Measurements from ENCODE around the gene KCNJ9. TPM values are rescaled to one million over a fixed set of nuclear protein-coding genes. Genes with fewer than 3 reads are reported as not detected.
A peak's percentile ranks its signal among the peaks of the same experiment; 100 is the strongest.

Gene KCNJ9
- total and polyA plus RNA-seq, 2 donors (not counting 1 experiment from before 2014, with no cell fraction given) = not detected

GRCh38 chr1:160077486-160077885 lies 3.9 kb upstream of the KCNJ9 start:
- H3K79me2 ChIP-seq (ENCODE audit: control insufficient read depth, insufficient read depth, low read length) = no peaks in the 10 kb centered on the region
- H3K27ac Mint-ChIP-seq = no peak overlapping the region
- no peak for TF ChIP-seq EZH2 (IDR thresholded peaks at IDR 0.05; ENCODE audit: borderline replicate concordance, insufficient read depth, low read depth, low read length, poor library complexity, severe bottlenecking)
- TF ChIP-seq CTCF (IDR thresholded peaks at IDR 0.05) = no peak
- no peaks in the 10 kb centered on the region for H3K9me3 ChIP-seq (ENCODE audit: control extremely low read depth in 1 of 3, control insufficient read depth in 2 of 3, insufficient read depth in 1 of 3, low read length in 2 of 3)
- H3K4me3 Mint-ChIP-seq = no peak overlapping the region
- POLR2A ChIA-PET = interaction anchor here (0.7 kb wide), 1 partner anchor 241 kb away, joined by 7 read pairs; no protein-coding TSS in a partner anchor
- H3K4me1 Mint-ChIP-seq = no peaks in the 10 kb centered on the region
- no peaks in the 10 kb centered on the region for H4K20me1 ChIP-seq (ENCODE audit: control insufficient read depth, insufficient read depth, low read length, poor library complexity, severe bottlenecking)
- no peak overlapping the region for H3K9ac ChIP-seq (ENCODE audit: low read length)
- no peaks in the 10 kb centered on the region for H3K9me3 Mint-ChIP-seq (ENCODE audit: insufficient read depth)
- CTCF ChIA-PET = interaction anchor here (1.4 to 5.4 kb wide), 10 partner anchors 8 to 945 kb away, joined by 3 to 46 read pairs (median 6); partner anchors contain the start of genes IGSF8 and KCNJ10
- peaks cover 58% of the 10 kb centered on the region for H3K27me3 Mint-ChIP-seq
- no peak overlapping the region for H3K27ac ChIP-seq (ENCODE audit: low read length in 2 of 2)
- H3K4me1 ChIP-seq (ENCODE audit: control insufficient read depth in 2 of 2, insufficient read depth in 2 of 2, low read length in 2 of 2) = no peaks in the 10 kb centered on the region
- H3K27me3 ChIP-seq (replicated peaks in 1 of 4; ENCODE audit: control extremely low read depth in 1 of 4, control insufficient read depth in 3 of 4, insufficient read depth in 4 of 4, low read length in 3 of 4) = peaks cover 0 to 42% (median 31%) of the 10 kb centered on the region in 4 experiments
- no peak overlapping the region for H3K4me3 ChIP-seq (ENCODE audit: control extremely low read depth in 1 of 5, extremely low read depth in 1 of 5, insufficient read depth in 1 of 5, low read depth in 2 of 5, low read length in 4 of 5)
- no peaks in the 10 kb centered on the region for H3K36me3 ChIP-seq (replicated peaks in 1 of 2; ENCODE audit: control extremely low read depth in 1 of 2, control insufficient read depth in 1 of 2, extremely low read depth in 1 of 2, insufficient read depth in 2 of 2, low read length in 1 of 2)
- no peak for ATAC-seq (ENCODE audit: low read depth)
- H3K4me2 ChIP-seq (replicated peaks; ENCODE audit: low read depth, low read length, poor library complexity, severe bottlenecking) = no peak overlapping the region
- DNase-seq = no peak
- no peak overlapping the region for H2AFZ ChIP-seq (ENCODE audit: insufficient read depth, low read depth, low read length, poor library complexity, severe bottlenecking)
- intact Hi-C loops (cut with micrococcal nuclease) = loop anchor here (5.0 kb wide), 1 partner anchor 140 kb away; no protein-coding TSS in a partner anchor

GRCh38 chr1:160078512-160079195 lies 2.7 kb upstream of the KCNJ9 start:
- Histone ChIP-seq H3K79me2 (ENCODE audit: control insufficient read depth, insufficient read depth, low read length) (no peaks in the 10 kb centered on the region), H3K27me3 (replicated peaks in 1 of 4; ENCODE audit: control extremely low read depth in 1 of 4, control insufficient read depth in 3 of 4, insufficient read depth in 4 of 4, low read length in 3 of 4) (peaks cover 0 to 51% (median 35%) of the 10 kb centered on the region in 4 experiments), H4K20me1 (ENCODE audit: control insufficient read depth, insufficient read depth, low read length, poor library complexity, severe bottlenecking) (no peaks in the 10 kb centered on the region), H3K4me2 (replicated peaks; ENCODE audit: low read depth, low read length, poor library complexity, severe bottlenecking) (no peak overlapping the region), H3K9ac (ENCODE audit: low read length) (no peak overlapping the region), H3K36me3 (replicated peaks in 1 of 2; ENCODE audit: control extremely low read depth in 1 of 2, control insufficient read depth in 1 of 2, extremely low read depth in 1 of 2, insufficient read depth in 2 of 2, low read length in 1 of 2) (no peaks in the 10 kb centered on the region), H3K4me1 (ENCODE audit: control insufficient read depth in 2 of 2, insufficient read depth in 2 of 2, low read length in 2 of 2) (peaks cover 0 to 4% of the 10 kb centered on the region in 2 donors), H3K9me3 (ENCODE audit: control extremely low read depth in 1 of 3, control insufficient read depth in 2 of 3, insufficient read depth in 1 of 3, low read length in 2 of 3) (no peaks in the 10 kb centered on the region), H3K4me3 (ENCODE audit: control extremely low read depth in 1 of 5, extremely low read depth in 1 of 5, insufficient read depth in 1 of 5, low read depth in 2 of 5, low read length in 4 of 5) (no peak overlapping the region), H2AFZ (ENCODE audit: insufficient read depth, low read depth, low read length, poor library complexity, severe bottlenecking) (no peak overlapping the region), H3K27ac (ENCODE audit: low read length in 2 of 2) (no peak overlapping the region)
- Mint-ChIP-seq H3K4me1 (peaks cover 2% of the 10 kb centered on the region), H3K9me3 (ENCODE audit: insufficient read depth) (no peaks in the 10 kb centered on the region), H3K4me3 (no peak overlapping the region), H3K27ac (no peak overlapping the region), H3K27me3 (peaks cover 54% of the 10 kb centered on the region)
- CTCF ChIA-PET = interaction anchor here (0.6 to 5.4 kb wide), 22 partner anchors 7 to 1340 kb away, joined by 3 to 46 read pairs (median 4); partner anchors contain the start of genes IGSF8 and KCNJ10
- whole genome bisulfite sequencing (ENCODE audit: insufficient coverage) = 6% methylated on average over 4 of the region's 8 CpGs
- peak; percentile 70 for ATAC-seq (ENCODE audit: low read depth)
- POLR2A ChIA-PET = no interaction called here
- DNase-seq = peak; percentile 66
- TF ChIP-seq CTCF (IDR thresholded peaks at IDR 0.05) (peak; percentile 83), EZH2 (IDR thresholded peaks at IDR 0.05; ENCODE audit: borderline replicate concordance, insufficient read depth, low read depth, low read length, poor library complexity, severe bottlenecking) (no peak)
- intact Hi-C loops (cut with micrococcal nuclease) = loop anchor here (5.0 kb wide), 1 partner anchor 141 kb away; no protein-coding TSS in a partner anchor
